ENCODE data around the gene PXK.

Gene PXK

GRCh38 chr3:58331593-58332152 lies 1.0 kb upstream of the PXK start:
- 0 out of 2 replicates have a peak, but pooled peaks have one; percentile 42 for TF ChIP-seq ZNF768 (tag by site-specific recombination; IDR thresholded peaks at IDR 0.05)
- TF ChIP-seq IKZF3 (tag by site-specific recombination; IDR thresholded peaks at IDR 0.05): no peak
- TF ChIP-seq ZNF423 (tag by site-specific recombination; IDR thresholded peaks at IDR 0.05): no peak
- ChIA-PET CTCF (interaction anchor here (0.6 to 1.6 kb wide), 3 partner anchors 10 to 130 kb away, joined by 3 to 5 read pairs (median 5); partner anchors contain the start of genes HTD2 and RPP14), POLR2A (no interaction called here)
- Histone ChIP-seq H3K9me3 (ENCODE audit: control insufficient read depth, insufficient read depth, low read depth, low read length) (no peaks in the 10 kb centered on the region), H3K4me3 (ENCODE audit: low read depth, low read length) (no peak overlapping the region), H3K27ac (ENCODE audit: extremely low read depth, low read depth, low read length) (no peak overlapping the region), H3K4me1 (ENCODE audit: control insufficient read depth, insufficient read depth, low read length) (no peaks in the 10 kb centered on the region; the same call in 1 of the 2 replicates), H3K36me3 (ENCODE audit: control insufficient read depth in 2 of 2, insufficient read depth in 1 of 2, low read length in 2 of 2) (no peaks in the 10 kb centered on the region)

- ChIA-PET POLR2A (interaction anchor here (0.7 to 1.4 kb wide), 2 partner anchors 17 to 362 kb away, joined by 4 to 5 read pairs; no protein-coding TSS in a partner anchor), CTCF (interaction anchor here (0.5 to 1.1 kb wide), 5 partner anchors 29 to 294 kb away, joined by 3 to 6 read pairs (median 3); no protein-coding TSS in a partner anchor)
- peak overlapping the region; percentile 69; the same call in 1 of the 2 replicates for H3K27ac ChIP-seq (ENCODE audit: extremely low read depth, low read depth, low read length)
- no peaks in the 10 kb centered on the region for H3K9me3 ChIP-seq (ENCODE audit: control insufficient read depth, insufficient read depth, low read depth, low read length)
- H3K4me1 ChIP-seq (ENCODE audit: control insufficient read depth, insufficient read depth, low read length): no peaks in the 10 kb centered on the region; the same call in 1 of the 2 replicates
- H3K4me3 ChIP-seq (ENCODE audit: low read depth, low read length): peak overlapping the region; percentile 81
- no peaks in the 10 kb centered on the region for H3K36me3 ChIP-seq (ENCODE audit: control insufficient read depth in 2 of 2, insufficient read depth in 1 of 2, low read length in 2 of 2)
- no peak for TF ChIP-seq ZNF280D (tag by site-specific recombination; IDR thresholded peaks at IDR 0.05)
- TF ChIP-seq ZNF335 (tag by site-specific recombination; conservative IDR thresholded peaks at IDR 0.05): peak; percentile 58
- peak; percentile 58; the same call in 1 of the 2 replicates for TF ChIP-seq CTCF (tag by site-specific recombination; IDR thresholded peaks at IDR 0.05)
- peak; percentile 63 for TF ChIP-seq PRDM6 (tag by site-specific recombination; IDR thresholded peaks at IDR 0.05)
- TF ChIP-seq SCRT2 (tag by site-specific recombination; IDR thresholded peaks at IDR 0.05): 0 out of 2 replicates have a peak, but pooled peaks have one; percentile 29
- peak; percentile 27; the same call in 1 of the 2 replicates for TF ChIP-seq PRDM10 (tag by site-specific recombination; IDR thresholded peaks at IDR 0.05)
- peak; percentile 88 for TF ChIP-seq ZBTB20 (tag by site-specific recombination; IDR thresholded peaks at IDR 0.05)
- no peak for TF ChIP-seq KLF16 (tag by site-specific recombination; IDR thresholded peaks at IDR 0.05)
- TF ChIP-seq ZNF24 (tag by site-specific recombination; IDR thresholded peaks at IDR 0.05): no peak
- no peak for TF ChIP-seq ZNF785 (tag by site-specific recombination; IDR thresholded peaks at IDR 0.05)
- no peak for TF ChIP-seq ZNF596 (tag by site-specific recombination; IDR thresholded peaks at IDR 0.05)
- TF ChIP-seq ZNF610 (tag by site-specific recombination; IDR thresholded peaks at IDR 0.05; ENCODE audit: borderline replicate concordance): no peak
- TF ChIP-seq FEZF1 (tag by site-specific recombination; IDR thresholded peaks at IDR 0.05): peak; percentile 84
- peak; percentile 68 for TF ChIP-seq ZBTB11 (tag by site-specific recombination; conservative IDR thresholded peaks at IDR 0.05; ENCODE audit: low read depth)
- no peak for TF ChIP-seq ZFP69B (tag by site-specific recombination; IDR thresholded peaks at IDR 0.05)
Observed at GRCh38 chr3:58333206-58334012, 717 bp downstream of the PXK start.

Measured in HEK293 (cell line).